GM19035 (cell line): ENCODE measurements around the gene PRRX1.

Experiments used
- ATAC-seq: cut with Tn5 transposase; IDR thresholded peaks from one replicate; pipeline ENCODE4 v1.9.1; 2021; ENCODE audit not compliant: unreplicated experiment

The PRRX1 gene

DNA sequence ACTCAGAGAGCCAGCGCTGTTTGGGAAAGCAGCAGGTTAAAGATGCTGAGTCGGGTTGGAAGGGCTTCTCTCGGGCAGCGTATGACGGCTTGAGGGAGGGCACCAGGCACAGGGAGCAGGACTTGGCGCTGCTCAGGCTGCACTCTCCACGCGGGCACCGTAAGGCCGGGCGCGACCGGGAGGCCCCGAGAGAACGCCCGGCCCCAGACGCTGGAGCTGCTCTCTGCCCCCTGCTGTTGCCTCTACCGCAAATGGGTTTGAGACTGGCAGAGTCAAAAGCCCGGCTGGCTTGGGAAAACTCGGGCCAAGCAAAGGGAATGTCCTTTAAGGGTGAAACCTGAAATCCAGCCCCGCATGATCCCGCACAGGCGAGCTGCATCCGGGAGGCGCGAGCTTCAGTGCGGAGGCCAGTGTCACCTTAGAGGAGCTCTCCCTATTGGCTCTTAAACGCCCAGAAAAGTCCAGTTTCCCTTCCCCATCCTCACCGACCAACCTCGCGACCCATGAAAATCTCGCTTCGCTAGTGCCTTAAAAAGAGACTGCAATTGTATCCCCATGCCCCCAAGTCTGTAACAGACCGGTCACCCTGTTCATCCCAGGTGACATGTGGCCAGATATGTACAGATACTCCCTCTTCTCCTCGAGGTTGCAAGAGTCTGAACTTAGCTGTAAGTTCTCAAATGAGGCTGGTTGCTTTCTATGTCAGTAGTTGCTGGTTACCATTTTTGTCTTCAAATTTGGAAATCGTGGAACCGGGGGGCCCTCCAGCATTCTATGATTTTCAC is 1.1 kb downstream of the PRRX1 start:
- ATAC-seq: no peak

DNA sequence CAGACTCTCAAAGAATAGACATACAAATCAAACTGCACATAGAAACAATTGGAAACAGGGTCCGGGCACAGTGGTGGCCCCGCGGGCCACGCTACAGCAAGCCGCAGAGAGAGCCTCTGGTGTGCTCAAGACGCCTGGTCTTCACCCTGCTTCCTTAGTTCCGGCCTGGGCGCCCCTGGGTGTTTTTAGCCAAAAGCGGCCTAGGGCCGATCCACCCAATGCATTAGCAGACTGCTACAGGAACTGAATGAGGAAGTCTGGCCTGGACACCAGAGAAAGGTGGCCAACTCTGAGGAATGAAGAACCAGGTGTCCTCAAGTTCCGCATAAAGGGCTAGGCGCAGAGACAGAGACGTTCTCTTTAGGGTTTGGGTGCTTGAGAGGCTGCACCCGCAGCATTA is 1.7 kb downstream of the PRRX1 start:
- ATAC-seq: no peak

DNA sequence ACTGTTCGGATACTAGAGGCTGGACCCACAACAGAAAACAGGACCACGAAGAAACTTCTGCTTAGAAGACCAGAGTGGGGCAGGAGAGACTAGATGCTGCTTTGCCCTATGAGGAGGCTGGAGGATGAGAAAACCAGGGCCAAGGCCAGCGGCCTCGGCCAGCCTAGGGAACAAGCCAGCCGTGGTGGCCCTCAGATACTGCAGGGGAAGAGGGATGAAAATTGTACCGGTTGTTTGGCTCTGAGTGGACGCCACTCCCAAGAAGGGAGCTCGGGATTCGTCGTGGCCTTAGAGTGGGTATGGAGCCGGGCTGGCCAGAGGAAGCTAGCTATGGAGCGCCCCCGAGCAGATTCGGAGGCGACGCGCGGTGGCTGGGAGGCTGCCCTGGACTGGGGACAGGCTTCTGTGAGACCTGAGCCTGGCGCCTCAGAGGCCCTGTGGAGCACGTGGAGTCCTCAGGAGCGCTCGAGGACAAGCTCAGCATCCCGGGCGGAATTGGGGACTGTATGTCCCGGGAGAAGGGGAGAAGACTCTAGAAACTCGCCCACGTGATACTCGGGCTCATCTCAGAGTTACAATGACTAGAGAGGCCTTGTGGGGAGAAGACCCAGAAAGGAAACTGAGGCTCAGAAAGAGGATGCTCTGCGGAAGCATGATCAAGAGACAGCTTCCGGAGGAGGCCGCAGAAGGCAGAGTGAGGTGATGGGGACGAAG is 2.8 kb downstream of the PRRX1 start:
- no peak for ATAC-seq

DNA sequence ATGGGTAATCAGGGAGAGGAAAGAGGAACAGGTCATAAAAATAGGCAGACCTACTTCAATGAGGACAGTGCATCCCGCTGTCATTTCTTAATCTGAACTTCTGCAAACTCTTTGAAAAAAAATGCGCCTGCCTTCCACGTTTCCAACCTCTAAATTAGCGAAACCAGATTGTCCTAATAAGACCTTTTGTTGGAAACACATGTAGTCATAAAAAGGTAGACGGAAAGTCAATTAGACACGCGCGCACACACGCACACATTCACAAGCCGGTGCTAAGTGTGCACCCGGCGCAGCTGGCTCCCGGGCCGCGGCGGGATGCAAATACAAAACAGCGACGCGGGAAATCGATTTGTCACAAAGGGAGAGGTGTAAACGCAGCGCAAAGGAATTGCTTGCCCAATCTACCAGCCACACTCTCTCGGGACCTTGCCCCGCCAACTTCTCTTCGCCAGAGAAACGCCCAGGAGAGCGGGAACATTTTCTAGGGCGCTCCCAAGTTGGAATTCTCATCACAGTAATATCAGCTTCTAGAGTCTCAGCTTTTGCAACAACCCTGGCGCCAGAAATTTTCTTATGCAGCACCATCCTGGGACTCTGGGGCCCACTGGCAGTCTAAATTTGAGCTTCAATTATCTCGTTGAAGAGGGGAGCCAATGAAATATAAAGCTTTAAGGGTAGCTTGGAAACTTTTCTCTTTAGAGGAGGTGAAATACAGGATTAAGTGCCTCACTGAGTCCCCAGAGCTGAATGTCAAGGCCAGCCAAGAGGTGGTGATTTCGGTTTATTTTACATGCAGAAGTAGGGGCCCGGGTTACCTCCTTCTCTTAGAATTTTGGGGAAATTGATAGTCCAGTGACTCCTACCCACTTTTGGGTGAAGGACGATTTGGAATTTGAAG is 4.5 kb downstream of the PRRX1 start:
- ATAC-seq: no peak

DNA sequence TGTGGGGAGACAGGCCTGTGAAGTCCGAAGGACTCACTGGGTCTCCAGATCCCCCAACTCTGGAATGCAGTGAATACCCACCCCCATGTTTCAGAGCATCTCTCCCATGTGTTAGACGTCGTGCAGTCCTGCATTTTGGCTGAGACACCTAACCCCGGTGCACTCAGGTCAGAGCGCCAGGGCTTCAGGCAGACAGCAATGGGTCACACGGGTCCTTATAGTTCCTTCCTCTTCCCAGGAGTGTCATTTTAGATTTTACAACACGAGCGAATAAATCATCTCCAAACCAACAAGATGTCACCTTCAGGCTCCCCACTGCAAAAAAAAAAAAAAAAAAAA is 5.1 kb downstream of the PRRX1 start:
- no peak for ATAC-seq

DNA sequence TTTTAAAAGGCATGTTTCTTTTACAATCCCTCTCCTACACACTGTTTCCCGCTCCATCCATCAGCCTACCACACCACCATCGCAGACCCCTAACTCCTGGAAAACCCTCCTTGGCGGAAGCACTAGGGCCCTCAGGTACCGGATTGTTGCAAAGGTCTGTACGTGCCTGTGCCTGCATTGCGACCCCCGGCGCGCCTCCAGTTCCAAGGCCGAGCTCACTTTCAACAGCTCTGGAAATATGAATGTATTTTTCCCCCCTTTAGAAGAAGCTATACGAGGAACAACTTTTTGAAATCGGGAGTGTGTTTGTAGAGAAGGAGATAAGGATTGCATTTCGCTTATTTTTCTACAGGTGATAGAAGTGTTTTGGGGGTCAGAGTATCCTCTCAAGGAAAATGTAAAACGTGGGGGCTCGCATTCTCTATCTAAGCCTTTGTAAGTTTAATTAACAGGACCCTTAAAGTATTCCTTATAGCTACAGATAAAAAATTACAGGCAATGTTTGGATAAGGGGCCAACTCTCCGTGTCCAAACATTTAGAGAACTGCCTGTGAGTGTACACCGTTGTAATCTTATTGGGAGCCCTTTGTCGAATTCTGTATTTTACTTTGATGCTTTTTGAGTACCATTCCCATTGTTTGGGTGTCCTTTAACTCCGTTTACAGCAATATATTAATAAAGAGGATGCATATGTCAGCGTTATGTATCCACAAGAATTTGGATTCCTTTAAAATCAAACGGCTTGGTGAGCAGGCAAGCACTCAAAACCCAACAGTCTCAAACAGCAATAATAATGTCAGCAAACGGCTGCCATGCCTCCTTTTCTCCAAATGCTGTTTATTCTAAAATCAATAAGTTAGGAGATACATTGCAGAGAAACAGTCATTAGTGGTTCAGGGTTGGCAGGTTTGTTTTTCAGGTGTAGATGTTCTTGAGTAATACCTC is 5.9 kb downstream of the PRRX1 start:
- no peak for ATAC-seq

DNA sequence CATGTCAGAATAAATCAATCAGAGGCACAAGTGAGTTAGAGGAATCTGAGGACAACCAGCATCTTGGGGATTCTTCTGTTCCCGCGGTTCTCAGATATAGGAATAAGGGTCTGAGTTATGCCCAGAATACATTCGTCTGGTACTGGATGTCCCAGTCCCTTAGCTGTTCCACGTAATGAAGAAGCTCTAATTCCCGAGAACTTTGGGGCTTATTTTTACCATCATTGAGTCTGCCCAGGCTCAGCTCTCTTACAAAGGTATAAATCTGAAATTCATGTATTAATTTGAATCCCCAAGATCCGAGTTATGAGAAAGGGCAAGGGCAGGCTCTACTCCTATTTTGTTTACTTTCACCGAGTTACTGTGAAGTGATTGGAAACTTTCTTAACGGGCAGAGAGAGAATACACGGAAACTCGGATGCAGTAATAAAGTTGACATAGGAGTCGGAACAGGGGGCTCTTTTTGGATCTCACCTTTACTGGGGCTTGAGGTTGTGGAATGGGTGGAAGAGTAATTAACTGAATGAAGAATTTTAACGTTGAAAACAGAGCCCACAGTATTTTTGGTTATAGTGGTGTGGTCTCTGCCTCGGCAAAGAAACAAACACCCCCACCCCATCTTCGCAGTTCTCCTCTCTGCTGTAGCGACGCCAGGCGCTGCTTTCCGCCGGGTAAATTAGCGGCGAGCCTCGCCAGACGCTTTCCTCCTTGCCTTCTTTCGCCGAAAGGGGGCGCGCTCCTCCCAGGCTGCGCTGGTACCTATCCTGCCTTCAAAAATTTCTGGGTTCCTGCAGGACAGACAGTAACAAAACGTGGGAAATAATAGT is 7.1 kb downstream of the PRRX1 start:
- ATAC-seq: no peak

DNA sequence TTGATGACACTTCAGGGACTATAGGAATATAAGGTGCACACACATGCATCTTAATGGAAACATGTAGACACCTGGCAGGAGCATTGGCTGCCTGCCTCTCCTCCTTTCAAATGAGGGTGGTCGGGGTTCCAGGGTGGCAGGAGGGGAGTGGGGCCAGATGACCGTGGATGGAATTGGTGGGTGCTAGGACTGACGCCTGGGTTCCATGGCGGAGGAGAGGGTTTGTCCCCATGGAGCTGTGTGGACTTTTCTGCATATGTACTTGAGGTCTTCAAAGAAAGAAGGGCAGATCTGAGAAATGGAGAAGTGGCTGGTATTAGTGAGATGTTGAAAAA is 7.7 kb downstream of the PRRX1 start:
- no peak for ATAC-seq

DNA sequence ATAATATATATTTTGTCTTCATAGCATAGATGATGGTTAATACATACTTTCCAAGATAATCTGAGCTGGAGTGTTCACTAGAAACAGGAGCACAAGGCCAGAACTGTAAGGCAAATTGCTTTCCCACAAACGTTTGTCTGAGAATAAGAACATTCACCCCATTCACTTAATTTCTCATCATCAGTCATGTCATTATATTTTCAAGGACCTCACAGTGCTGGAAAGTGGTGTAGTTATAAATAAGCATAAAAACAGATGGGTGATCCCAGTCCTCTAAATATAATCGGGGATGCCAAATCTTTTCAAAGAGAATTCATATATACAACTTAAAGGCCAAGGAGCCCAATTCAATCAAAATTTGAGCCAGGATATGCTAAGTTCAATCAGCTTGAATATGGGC is 8.4 kb downstream of the PRRX1 start:
- no peak for ATAC-seq

DNA sequence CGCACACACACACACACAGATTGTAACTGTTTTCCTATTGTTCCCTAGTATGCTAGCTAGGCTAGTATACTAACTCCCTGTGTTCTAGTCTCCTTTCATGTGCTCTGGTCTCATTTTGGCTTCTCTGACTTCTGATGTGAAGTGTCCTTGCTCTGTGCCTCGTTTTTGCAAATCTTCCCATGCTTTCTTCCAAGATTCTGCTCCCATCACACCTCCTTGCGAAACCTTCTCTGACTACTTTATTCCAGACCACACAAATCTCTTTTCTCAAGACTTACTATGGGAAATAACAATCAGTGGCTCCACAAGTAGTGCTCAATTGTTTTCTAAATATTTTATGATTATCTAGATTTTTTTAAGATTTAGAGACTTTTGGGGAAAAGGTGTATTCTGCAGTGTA is 10.3 kb downstream of the PRRX1 start:
- ATAC-seq: no peak

DNA sequence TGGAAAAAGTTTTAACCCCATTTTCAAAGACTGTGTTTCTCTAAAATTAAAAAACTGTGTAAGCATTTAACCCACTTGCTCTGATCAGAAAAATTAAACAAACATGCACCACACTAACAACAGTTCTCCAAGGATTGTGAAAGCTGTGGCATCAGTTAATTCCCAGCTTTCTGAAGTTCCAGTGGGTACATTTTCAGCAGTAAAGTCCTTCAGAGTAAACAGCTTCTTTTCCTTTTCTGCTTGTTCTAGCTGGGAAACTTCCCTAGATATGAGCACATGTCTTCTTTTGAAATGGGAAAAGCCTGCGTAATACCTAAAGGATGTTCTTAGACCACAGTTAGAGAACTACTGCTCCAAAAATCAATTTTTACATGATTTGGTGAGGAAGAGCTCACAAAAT is 11.1 kb downstream of the PRRX1 start:
- no peak for ATAC-seq

DNA sequence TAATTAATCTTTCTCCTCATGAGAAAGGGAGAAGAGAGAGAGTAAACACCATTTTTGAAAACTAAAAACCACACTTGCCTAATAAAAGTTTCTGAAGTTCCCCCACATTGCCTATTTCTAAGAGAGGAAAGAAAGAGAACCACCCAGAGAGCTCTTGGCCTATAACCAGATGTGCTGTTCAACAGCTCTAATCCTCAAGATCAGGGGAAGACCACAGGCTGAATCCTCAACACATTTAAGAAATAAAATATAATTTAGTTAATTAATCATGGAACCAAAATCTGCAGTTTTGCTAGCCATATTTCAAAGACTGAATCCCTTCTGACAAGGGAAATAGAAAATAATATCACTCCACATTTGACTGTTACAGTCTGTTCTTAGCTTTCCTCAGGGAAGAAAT is 11.9 kb downstream of the PRRX1 start:
- no peak for ATAC-seq

DNA sequence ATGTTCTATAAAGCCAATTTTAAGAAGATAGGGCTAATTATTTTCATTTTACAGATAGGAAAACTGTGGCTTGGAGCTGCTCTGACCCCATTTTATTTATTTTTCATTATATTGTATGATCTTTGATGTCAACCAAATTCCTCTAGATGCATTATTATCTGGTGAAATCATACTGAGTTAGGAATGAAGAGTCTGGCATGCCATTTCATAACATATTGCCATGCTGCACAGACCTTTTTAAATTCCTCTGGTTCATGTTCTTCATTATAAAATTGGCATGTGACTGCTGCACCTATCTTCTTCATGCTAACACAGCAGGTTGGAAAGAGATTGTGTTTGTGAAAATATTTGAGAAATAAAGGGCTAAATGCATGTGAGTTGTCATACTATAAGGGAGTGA is 12.7 kb downstream of the PRRX1 start:
- no peak for ATAC-seq

DNA sequence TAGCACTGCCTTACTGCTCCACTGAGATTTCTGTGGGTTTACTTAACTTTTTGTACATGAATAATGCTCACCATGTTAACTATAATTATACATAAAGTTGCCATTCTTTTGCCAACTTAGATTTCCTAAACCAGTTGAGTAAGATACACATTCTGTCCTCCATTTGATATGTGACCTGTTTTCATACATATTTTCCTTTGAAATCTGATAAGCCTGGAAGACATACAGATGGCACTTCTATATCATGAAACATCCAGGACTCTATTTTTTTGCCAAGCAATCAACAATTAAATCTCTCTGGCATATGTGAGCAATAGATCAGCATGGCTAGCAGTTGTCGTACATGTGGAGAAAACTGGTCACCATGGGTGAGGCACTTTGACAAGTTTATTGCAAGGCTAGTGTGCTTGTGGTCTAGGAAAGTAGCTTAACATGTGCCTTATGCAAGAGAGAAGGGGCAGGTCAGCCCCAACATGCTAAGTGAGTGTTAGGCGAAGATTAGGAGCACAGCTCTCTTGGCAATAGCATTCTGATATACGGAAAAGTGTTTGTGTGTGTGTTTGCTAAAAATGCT is 14.2 kb downstream of the PRRX1 start:
- no peak for ATAC-seq

DNA sequence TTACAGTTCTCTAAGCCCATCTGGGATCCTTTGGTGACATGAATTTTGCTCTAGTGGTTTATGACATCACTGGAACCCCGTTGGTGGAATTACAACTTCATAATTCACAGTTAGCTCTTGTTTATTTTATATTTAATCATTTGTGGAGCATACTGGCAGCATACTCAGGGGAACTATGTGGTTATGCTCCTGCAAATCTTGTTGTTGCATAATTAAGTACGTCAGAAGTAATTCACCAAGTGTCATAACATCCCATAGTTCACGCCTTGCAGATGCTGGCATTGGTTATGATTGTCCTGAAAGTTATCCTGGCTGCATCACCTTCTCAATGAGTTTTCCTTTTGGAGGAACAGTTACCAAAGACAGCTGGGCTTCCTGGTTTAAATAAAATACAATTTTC is 16.5 kb downstream of the PRRX1 start:
- ATAC-seq: no peak

DNA sequence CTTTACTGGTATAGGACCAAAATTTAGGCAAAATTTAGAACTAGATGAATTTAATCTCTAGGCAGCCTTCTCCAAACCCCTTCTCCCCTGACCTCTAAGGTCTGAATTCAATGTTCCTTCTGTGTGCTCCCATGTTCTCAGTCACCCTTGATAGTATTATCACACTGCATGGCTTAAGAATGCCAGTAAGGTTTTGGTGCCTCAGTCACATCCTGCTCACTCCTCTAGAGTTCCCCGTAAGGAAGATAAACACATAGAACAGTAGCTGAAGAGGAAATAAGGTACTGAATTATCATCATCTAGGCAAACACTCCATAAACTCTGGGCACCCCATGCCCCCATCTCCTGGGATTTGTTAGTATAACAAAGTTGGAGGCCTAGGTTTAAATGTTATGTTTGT is 18.2 kb downstream of the PRRX1 start:
- ATAC-seq: no peak

DNA sequence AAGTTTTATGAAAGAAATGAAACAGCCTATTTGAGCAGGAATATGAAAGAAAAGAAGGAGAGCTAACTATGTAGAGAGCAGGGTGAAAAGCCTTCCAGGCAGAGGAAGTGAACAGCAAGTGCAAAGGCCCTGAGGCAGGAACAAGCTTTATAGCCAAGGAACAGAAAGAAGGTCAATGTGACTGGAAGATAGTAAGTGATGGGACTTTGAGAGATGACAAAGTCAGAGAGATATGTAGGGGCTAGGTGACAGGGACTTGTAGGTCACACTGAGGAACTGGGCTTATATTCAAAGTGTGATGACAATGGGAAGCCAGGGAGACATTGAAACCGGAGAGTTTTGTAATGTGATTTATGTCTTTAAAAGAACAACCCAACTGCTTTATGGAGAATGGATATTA is 18.9 kb downstream of the PRRX1 start:
- no peak for ATAC-seq

DNA sequence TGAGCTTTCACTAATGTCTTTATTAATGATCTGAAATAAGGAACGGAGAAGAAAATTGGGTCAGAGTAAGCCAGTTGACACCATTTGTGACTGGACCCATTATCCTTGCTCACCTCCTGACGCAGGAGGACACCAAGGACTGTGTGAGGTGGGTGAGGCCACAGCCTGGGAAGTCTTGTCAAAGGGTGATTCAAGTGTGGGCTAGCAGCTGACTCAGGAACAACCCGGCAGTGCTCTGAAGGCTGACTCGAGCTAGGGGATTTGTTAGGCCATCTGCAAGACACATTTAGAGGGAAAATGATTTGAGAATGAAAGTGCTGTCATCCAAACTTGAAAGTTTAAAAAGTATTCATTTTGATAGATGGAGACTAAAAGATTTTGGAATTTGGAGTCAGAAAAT is 21.2 kb downstream of the PRRX1 start:
- no peak for ATAC-seq

DNA sequence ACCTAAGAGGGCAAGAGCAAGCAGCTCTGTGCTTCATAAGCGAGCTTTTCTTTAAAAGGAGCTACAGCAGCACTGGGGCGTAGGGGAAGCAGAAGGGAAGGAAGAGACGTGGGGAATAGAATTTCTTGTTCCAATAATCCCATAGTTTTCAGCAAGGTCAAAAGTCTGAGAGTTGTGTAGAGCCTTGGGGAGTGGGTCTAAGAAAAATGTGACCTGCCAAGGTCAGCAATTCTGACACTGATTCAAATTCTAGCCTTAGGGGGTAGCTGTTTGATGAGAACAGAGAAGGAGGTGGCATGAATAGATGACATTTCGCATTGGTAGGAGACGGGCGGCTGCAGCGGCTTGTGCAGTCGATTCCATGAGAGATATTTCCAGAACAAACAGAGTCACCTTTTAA is 22.4 kb downstream of the PRRX1 start:
- ATAC-seq: no peak

DNA sequence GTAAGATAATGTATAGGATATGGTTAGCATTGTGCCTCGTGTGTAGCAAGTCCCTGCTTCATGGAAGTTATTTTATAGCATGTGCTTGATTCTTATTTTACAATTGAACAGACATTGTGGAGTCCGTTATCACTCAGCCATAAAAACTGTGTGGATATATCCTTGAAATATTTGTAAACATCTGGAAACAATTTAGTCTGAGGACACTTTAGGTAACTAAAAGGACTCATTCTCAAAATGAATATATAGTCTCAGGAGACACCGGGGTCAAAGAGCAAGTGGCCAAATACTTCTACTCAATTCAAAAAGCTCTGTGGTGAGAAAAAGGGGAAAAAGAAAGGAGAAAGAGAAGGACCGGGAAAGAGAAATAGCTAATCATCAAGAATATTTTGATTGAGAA is 23.7 kb downstream of the PRRX1 start:
- ATAC-seq: no peak
